ENCODE measurements around the gene PLD6.

- TF ChIP-seq CTCF (IDR thresholded peaks at IDR 0.05) (no peak), POLR2A (IDR thresholded peaks at IDR 0.05) (no peak)
Measured at GRCh38 chr17:17220529-17220928, 14.4 kb upstream of the PLD6 start.

All from gastroesophageal sphincter (tissue), 3 donors.